GM19372 (cell line): Measurements from ENCODE around the gene CREB3L2.

ENCODE experiments used
- ATAC-seq: cut with Tn5 transposase; IDR thresholded peaks from one replicate; pipeline ENCODE4 v1.9.1; 2021; ENCODE audit warnings: mild to moderate bottlenecking, low read depth, moderate library complexity; ENCODE audit not compliant: unreplicated experiment

CREB3L2 gene

GRCh38 chr7:137879357-137880158 lies 122.3 kb downstream of the CREB3L2 start:
- no peak for ATAC-seq

GRCh38 chr7:137878333-137878961 lies 123.4 kb downstream of the CREB3L2 start:
- ATAC-seq: no peak

- no peak for ATAC-seq
These were observed 124.7 kb downstream of the CREB3L2 start for GRCh38 chr7:137877027-137877675.

- no peak for ATAC-seq
These were observed 126.1 kb downstream of the CREB3L2 start for GRCh38 chr7:137875746-137876145.

GRCh38 chr7:137873979-137874777 lies 127.7 kb downstream of the CREB3L2 start:
- ATAC-seq: no peak

- ATAC-seq: no peak
These were observed 128.4 kb downstream of the CREB3L2 start for GRCh38 chr7:137873524-137873923.

- ATAC-seq: no peak
These were observed 130.5 kb downstream of the CREB3L2 start for GRCh38 chr7:137871170-137871915.

GRCh38 chr7:137870684-137871083 lies 131.2 kb downstream of the CREB3L2 start:
- ATAC-seq: no peak

- ATAC-seq: no peak
These were observed 131.8 kb downstream of the CREB3L2 start for GRCh38 chr7:137870078-137870477.

- no peak for ATAC-seq
These were observed 132.6 kb downstream of the CREB3L2 start for GRCh38 chr7:137869260-137869659.

GRCh38 chr7:137867289-137867688 lies 134.6 kb downstream of the CREB3L2 start:
- ATAC-seq: no peak

- no peak for ATAC-seq
These were observed 136.1 kb downstream of the CREB3L2 start for GRCh38 chr7:137865764-137866163.

GRCh38 chr7:137862964-137863363 lies 138.9 kb downstream of the CREB3L2 start:
- ATAC-seq: no peak

- ATAC-seq: no peak
These were observed 139.5 kb downstream of the CREB3L2 start for GRCh38 chr7:137862358-137862757.

GRCh38 chr7:137860542-137860941 lies 141.3 kb downstream of the CREB3L2 start:
- ATAC-seq: no peak

- no peak for ATAC-seq
These were observed 148.8 kb downstream of the CREB3L2 start for GRCh38 chr7:137853053-137853452.

- no peak for ATAC-seq
These were observed 149.8 kb downstream of the CREB3L2 start for GRCh38 chr7:137852108-137852507.

- ATAC-seq: no peak
These were observed 150.6 kb downstream of the CREB3L2 start for GRCh38 chr7:137850972-137851945.

GRCh38 chr7:137850571-137850970 lies 151.3 kb downstream of the CREB3L2 start:
- ATAC-seq: no peak
